ENCODE data around the gene ZNF654. TPM values are rescaled to one million over a fixed set of nuclear protein-coding genes. Genes with fewer than 3 reads are reported as not detected.

Gene ZNF654
- total RNA-seq, 3 donors from 2014 or later (not counting 1 experiment from before 2014, with no cell fraction given), result 11.9 to 16.7 (median 12.2) TPM

DNA sequence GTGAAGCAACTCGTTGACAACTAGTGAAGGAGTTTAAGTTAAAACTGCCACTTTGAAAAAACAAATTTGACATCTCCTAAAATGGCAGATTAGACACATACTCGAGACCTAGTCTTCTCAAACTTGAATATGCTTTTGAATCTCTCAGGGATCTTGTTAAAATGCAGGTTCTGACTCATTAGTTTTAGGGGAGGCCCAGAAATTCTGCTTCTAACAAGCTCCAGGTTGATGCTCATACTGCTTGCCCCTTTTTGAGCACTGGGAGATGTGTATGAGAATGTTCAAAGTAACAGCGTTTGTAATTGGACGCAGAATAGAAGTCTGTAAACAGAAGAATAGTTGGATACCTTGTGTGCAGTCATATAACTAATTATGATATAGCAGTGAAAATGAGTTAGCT, 92.3 kb downstream of the ZNF654 start:
- Histone ChIP-seq H3K27ac (ENCODE audit: low read length) (no peak overlapping the region), H3K9me3 (ENCODE audit: control insufficient read depth, insufficient read depth, low read length) (no peaks in the 10 kb centered on the region), H3K27me3 (ENCODE audit: control insufficient read depth, insufficient read depth, low read length) (no peaks in the 10 kb centered on the region), H3K4me3 (ENCODE audit: low read length) (no peak overlapping the region), H3K36me3 (ENCODE audit: control insufficient read depth, insufficient read depth, low read length) (peaks cover 27% of the 10 kb centered on the region), H3K4me1 (ENCODE audit: control insufficient read depth, insufficient read depth, low read length) (peaks cover 15% of the 10 kb centered on the region)
- Mint-ChIP-seq H3K4me1 (peaks cover 22 to 37% of the 10 kb centered on the region in 2 donors), H3K27me3 (ENCODE audit: low read depth in 2 of 2) (no peaks in the 10 kb centered on the region), H3K9me3 (no peaks in the 10 kb centered on the region), H3K36me3 (no peaks in the 10 kb centered on the region), H3K27ac (peak overlapping the region; percentile 91 to 93), H3K4me3 (peak overlapping the region; percentile 55)
- ATAC-seq (no peak), DNase-seq (peak in 1 of 2 donors; percentile 28)
- WGBS (ENCODE audit: insufficient coverage), result 43% methylated on average over 4 of the region's 4 CpGs
- intact Hi-C loops (cut with micrococcal nuclease), result loop anchor here (2.0 kb wide), 1 partner anchor 925 kb away; the partner anchor contains the start of gene CHMP2B
- TF ChIP-seq, protein P1, sequence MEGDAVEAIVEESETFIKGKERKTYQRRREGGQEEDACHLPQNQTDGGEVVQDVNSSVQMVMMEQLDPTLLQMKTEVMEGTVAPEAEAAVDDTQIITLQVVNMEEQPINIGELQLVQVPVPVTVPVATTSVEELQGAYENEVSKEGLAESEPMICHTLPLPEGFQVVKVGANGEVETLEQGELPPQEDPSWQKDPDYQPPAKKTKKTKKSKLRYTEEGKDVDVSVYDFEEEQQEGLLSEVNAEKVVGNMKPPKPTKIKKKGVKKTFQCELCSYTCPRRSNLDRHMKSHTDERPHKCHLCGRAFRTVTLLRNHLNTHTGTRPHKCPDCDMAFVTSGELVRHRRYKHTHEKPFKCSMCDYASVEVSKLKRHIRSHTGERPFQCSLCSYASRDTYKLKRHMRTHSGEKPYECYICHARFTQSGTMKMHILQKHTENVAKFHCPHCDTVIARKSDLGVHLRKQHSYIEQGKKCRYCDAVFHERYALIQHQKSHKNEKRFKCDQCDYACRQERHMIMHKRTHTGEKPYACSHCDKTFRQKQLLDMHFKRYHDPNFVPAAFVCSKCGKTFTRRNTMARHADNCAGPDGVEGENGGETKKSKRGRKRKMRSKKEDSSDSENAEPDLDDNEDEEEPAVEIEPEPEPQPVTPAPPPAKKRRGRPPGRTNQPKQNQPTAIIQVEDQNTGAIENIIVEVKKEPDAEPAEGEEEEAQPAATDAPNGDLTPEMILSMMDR (IDR thresholded peaks at IDR 0.05), result no peak

DNA sequence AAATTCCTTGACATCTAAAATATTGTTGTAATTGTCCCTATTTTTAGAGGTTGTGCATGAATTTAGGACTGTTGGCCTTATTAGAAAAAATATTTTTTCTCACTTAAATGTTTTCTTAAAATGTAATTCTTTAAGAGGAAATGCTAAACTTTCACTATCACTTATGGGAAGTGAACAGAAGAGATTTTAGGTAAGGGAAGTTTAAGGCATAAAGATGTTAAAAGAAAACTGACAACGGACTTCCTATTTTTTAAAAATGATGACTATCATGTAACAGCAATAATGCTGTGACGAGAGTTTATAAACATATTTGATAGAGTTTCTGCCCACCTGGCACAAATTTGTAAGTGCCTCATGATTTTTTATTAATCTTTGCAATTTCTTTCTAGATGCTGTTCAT, 93.8 kb downstream of the ZNF654 start:
- H3K27me3 ChIP-seq (ENCODE audit: control insufficient read depth, insufficient read depth, low read length), result no peaks in the 10 kb centered on the region
- intact Hi-C loops (cut with micrococcal nuclease), result no loop called here
- Mint-ChIP-seq H3K9me3 (no peaks in the 10 kb centered on the region), H3K4me1 (peaks cover 25 to 41% of the 10 kb centered on the region in 2 donors), H3K27ac (peak overlapping the region; percentile 23 to 93), H3K27me3 (ENCODE audit: low read depth in 2 of 2) (no peaks in the 10 kb centered on the region), H3K36me3 (no peaks in the 10 kb centered on the region), H3K4me3 (no peak overlapping the region)
- no peaks in the 10 kb centered on the region for H3K9me3 ChIP-seq (ENCODE audit: control insufficient read depth, insufficient read depth, low read length)
- no peak overlapping the region for H3K4me3 ChIP-seq (ENCODE audit: low read length)
- H3K36me3 ChIP-seq (ENCODE audit: control insufficient read depth, insufficient read depth, low read length), result peaks cover 42% of the 10 kb centered on the region
- TF ChIP-seq, protein P1 (IDR thresholded peaks at IDR 0.05), result no peak
- H3K4me1 ChIP-seq (ENCODE audit: control insufficient read depth, insufficient read depth, low read length), result peaks cover 15% of the 10 kb centered on the region
- ATAC-seq (no peak), DNase-seq (no peak)
- no peak overlapping the region for H3K27ac ChIP-seq (ENCODE audit: low read length)
- WGBS (ENCODE audit: insufficient coverage), result 50% methylated on average over 2 of the region's 2 CpGs

DNA sequence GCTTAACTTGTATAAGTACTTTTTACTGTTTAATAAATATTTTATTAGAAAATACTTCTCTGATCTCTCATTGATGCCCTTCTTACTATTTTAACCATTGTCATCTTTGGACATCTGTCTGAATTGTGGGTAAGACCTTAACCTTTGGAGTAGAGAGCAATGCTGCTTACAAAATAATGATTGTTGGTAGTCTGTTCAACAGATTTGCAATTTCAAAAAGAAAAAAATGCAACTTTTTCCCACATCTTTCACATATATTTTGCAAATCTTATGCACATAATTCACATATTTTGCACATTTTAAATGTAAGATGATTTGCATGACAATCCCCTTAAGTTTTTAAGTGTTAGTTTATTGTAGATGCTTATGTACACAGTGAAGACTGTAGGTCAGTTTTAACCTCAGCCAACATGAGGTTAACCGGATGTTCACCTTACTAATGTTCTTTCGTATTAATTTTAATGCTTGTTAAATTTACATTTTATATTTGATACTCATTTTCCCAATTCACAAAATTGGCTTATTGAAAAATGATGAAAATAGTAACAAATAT, 107.4 kb downstream of the ZNF654 start:
- H3K27me3 Mint-ChIP-seq (ENCODE audit: low read depth in 2 of 2), result no peaks in the 10 kb centered on the region
- intact Hi-C loops (cut with micrococcal nuclease), result no loop called here
- H3K36me3 Mint-ChIP-seq, result peaks cover 6% of the 10 kb centered on the region
- no peaks in the 10 kb centered on the region for H3K4me1 ChIP-seq (ENCODE audit: control insufficient read depth, insufficient read depth, low read length)
- no peak overlapping the region for H3K4me3 ChIP-seq (ENCODE audit: low read length)
- DNase-seq, result no peak
- WGBS (ENCODE audit: insufficient coverage), result no CpG with 5 or more reads among the region's 2 CpGs
- H3K4me1 Mint-ChIP-seq, result peaks cover 5 to 10% of the 10 kb centered on the region in 2 donors
- H3K27ac Mint-ChIP-seq, result no peak overlapping the region
- H3K36me3 ChIP-seq (ENCODE audit: control insufficient read depth, insufficient read depth, low read length), result peaks cover 2% of the 10 kb centered on the region
- H3K9me3 ChIP-seq (ENCODE audit: control insufficient read depth, insufficient read depth, low read length), result no peaks in the 10 kb centered on the region
- no peak overlapping the region for H3K27ac ChIP-seq (ENCODE audit: low read length)
- ATAC-seq, result no peak
- H3K27me3 ChIP-seq (ENCODE audit: control insufficient read depth, insufficient read depth, low read length), result no peaks in the 10 kb centered on the region
- TF ChIP-seq, protein P1 (IDR thresholded peaks at IDR 0.05), result no peak
- no peaks in the 10 kb centered on the region for H3K9me3 Mint-ChIP-seq
- H3K4me3 Mint-ChIP-seq, result no peak overlapping the region

DNA sequence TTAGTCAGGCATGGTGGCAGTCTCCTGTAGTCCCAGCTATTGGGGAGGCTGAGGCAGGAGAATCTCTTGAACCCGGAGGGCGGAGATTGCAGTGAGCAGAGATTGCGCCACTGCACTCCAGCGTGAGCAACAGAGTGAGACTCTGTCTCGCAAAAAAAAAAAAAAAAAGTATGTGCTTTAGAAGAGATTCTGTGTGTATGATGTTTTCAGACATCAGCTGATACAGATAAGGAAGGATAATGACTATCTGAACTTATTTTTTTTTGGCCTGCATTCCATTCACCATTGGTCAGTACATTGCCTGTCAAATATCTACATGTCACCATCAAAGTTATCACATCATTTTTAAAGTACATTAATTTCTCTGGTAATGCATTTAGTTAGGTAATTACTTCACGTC, 108.1 kb downstream of the ZNF654 start:
- no peaks in the 10 kb centered on the region for H3K9me3 Mint-ChIP-seq
- TF ChIP-seq, protein P1 (IDR thresholded peaks at IDR 0.05), result no peak
- no peaks in the 10 kb centered on the region for H3K27me3 Mint-ChIP-seq (ENCODE audit: low read depth in 2 of 2)
- Histone ChIP-seq H3K36me3 (ENCODE audit: control insufficient read depth, insufficient read depth, low read length) (no peaks in the 10 kb centered on the region), H3K27ac (ENCODE audit: low read length) (no peak overlapping the region), H3K4me1 (ENCODE audit: control insufficient read depth, insufficient read depth, low read length) (no peaks in the 10 kb centered on the region), H3K27me3 (ENCODE audit: control insufficient read depth, insufficient read depth, low read length) (no peaks in the 10 kb centered on the region), H3K4me3 (ENCODE audit: low read length) (no peak overlapping the region), H3K9me3 (ENCODE audit: control insufficient read depth, insufficient read depth, low read length) (no peaks in the 10 kb centered on the region)
- peaks cover 3% of the 10 kb centered on the region for H3K36me3 Mint-ChIP-seq
- DNase-seq (no peak), ATAC-seq (no peak)
- peaks cover 5 to 10% of the 10 kb centered on the region in 2 donors for H3K4me1 Mint-ChIP-seq
- H3K4me3 Mint-ChIP-seq, result no peak overlapping the region
- WGBS (ENCODE audit: insufficient coverage), result 97% methylated on average over 5 of the region's 6 CpGs
- H3K27ac Mint-ChIP-seq, result no peak overlapping the region
- intact Hi-C loops (cut with micrococcal nuclease), result no loop called here
